HepG2 (cell line): ENCODE results near the gene CALU. TPM values are rescaled to one million over a fixed set of nuclear protein-coding genes. Genes with fewer than 3 reads are reported as not detected.

Experiments
- ATAC-seq: fragments of 200-7000 bp; cut with Tn5 transposase; 3 replicates; pipeline ENCODE4 v1.9.1; 2020; ENCODE audit warnings: mild to moderate bottlenecking, moderate library complexity
- BruUV-seq: library from RNA; stranded (reverse); fragments of 400-500 nt; replicated peaks from 2 replicates; lab custom pipeline; 2021; lab: Mats Ljungman, UMichigan
- CTCF ChIA-PET: fragments of 300-600 bp; formaldehyde crosslinking; extraction: SDS; loops from one replicate; lab custom pipeline; 2021; ENCODE audit warnings: low total read pairs, inconsistent platforms, low intra/inter-chr PET ratio; lab: Yijun Ruan, JAX
- POLR2A ChIA-PET: fragments of 350-600 bp; sonication (Branson Sonifier 250); formaldehyde crosslinking; loops from one replicate; lab custom pipeline; 2020; ENCODE audit warnings: antibody characterized with exemption, inconsistent platforms; lab: Yijun Ruan, JAX
- DNase-seq: peaks from one replicate; pipeline ENCODE4 v3.0.0-alpha.2; 2015; ENCODE audit warnings: low spot score
- FAIRE-seq: peaks from 3 replicates; lab custom pipeline; 2011; peaks lifted over from hg19 to GRCh38; lab: Jason Lieb, UNC
- H2AFZ ChIP-seq: one replicate; pipeline ENCODE4 v1.6.1; 2011; ENCODE audit warnings: low read length, inconsistent platforms
- H3K27ac ChIP-seq: fragments of 300-600 bp; 3 replicates; pipeline ENCODE4 v1.8.0; 2011; ENCODE audit warnings: mixed run types, mild to moderate bottlenecking, mixed read lengths, low read length, inconsistent platforms; ENCODE audit not compliant: insufficient read depth; ENCODE audit errors: extremely low read length
- H3K27me3 ChIP-seq, 2 experiments: fragments of 200-600 bp in 1 of 2; 2 replicates in 1 of 2; 3 replicates in 1 of 2; pipeline versions ENCODE4 v1.6.0 to v1.8.0; 2011; ENCODE audit warnings: low read length in 2 of 2, mild to moderate bottlenecking in 2 of 2, moderate library complexity in 2 of 2, inconsistent platforms in 1 of 2; ENCODE audit not compliant: insufficient read depth in 2 of 2, control insufficient read depth in 1 of 2
- H3K36me3 ChIP-seq, 2 experiments: fragments of 200-600 bp in 1 of 2; replicated peaks in 1 of 2; 2 replicates in 1 of 2; 3 replicates in 1 of 2; pipeline versions ENCODE4 v1.5.1 to v1.8.0; 2011; ENCODE audit warnings: low read length in 2 of 2, inconsistent platforms in 1 of 2; ENCODE audit not compliant: insufficient read depth in 2 of 2, control insufficient read depth in 1 of 2
- H3K4me1 ChIP-seq: 2 replicates; pipeline ENCODE4 v1.5.1; 2012; ENCODE audit warnings: low read length, inconsistent platforms; ENCODE audit not compliant: insufficient read depth
- H3K4me2 ChIP-seq: 2 replicates; pipeline ENCODE4 v1.6.0; 2011; ENCODE audit warnings: low read depth, low read length, inconsistent platforms
- H3K4me3 ChIP-seq, 3 experiments: fragments of 200-600 bp in 1 of 3; sonication (generic), shearing (Covaris generic) in 1 of 3; replicated peaks in 1 of 3; 2 replicates each; pipeline ENCODE4 v1.5.1; 2011 to 2016; ENCODE audit warnings: low read length in 3 of 3, inconsistent platforms in 2 of 3, low read depth in 2 of 3, mild to moderate bottlenecking in 2 of 3, control low read depth in 1 of 3, mixed read lengths in 1 of 3; ENCODE audit not compliant: insufficient read depth in 1 of 3
- H3K79me2 ChIP-seq: one replicate; pipeline ENCODE4 v1.6.1; 2011; ENCODE audit warnings: low read length, inconsistent platforms; ENCODE audit not compliant: insufficient read depth
- H3K9ac ChIP-seq: 2 replicates; pipeline ENCODE4 v1.6.0; 2011; ENCODE audit warnings: mild to moderate bottlenecking, low read depth, low read length, inconsistent platforms; ENCODE audit not compliant: insufficient read depth
- H3K9me3 ChIP-seq: 2 replicates; pipeline ENCODE4 v1.5.1; 2012; ENCODE audit warnings: mild to moderate bottlenecking, low read length
- H4K20me1 ChIP-seq: 2 replicates; pipeline ENCODE4 v1.6.0; 2011; ENCODE audit warnings: inconsistent platforms, mild to moderate bottlenecking, low read length, moderate library complexity; ENCODE audit not compliant: insufficient read depth
- FOXC1 ChIP-seq: sonication (generic); formaldehyde crosslinking; IDR thresholded peaks from 2 replicates; pipeline ENCODE4 v1.8.0; 2022; ENCODE audit warnings: mild to moderate bottlenecking, missing genetic modification reagents, borderline replicate concordance
- GZF1 ChIP-seq: sonication (generic); formaldehyde crosslinking; IDR thresholded peaks from 2 replicates; pipeline ENCODE4 v1.5.1; 2020; ENCODE audit warnings: mild to moderate bottlenecking, missing genetic modification reagents
- MYC ChIP-seq: sonication (generic); formaldehyde crosslinking; IDR thresholded peaks from 2 replicates; pipeline ENCODE4 v1.9.0; 2021; ENCODE audit warnings: missing genetic modification reagents, borderline replicate concordance
- SP4 ChIP-seq: sonication (generic); formaldehyde crosslinking; IDR thresholded peaks from 2 replicates; pipeline ENCODE4 v1.8.1; 2023; ENCODE audit warnings: mild to moderate bottlenecking, missing genetic modification reagents
- SRY ChIP-seq: sonication (generic); formaldehyde crosslinking; IDR thresholded peaks from 2 replicates; pipeline ENCODE4 v1.8.0; 2022; ENCODE audit warnings: mild to moderate bottlenecking, missing genetic modification reagents
- ZNF124 ChIP-seq: sonication (generic); formaldehyde crosslinking; IDR thresholded peaks from 2 replicates; pipeline ENCODE4 v1.4.0; 2020; ENCODE audit warnings: missing genetic modification reagents
- WGBS: methylation state at CpG from one replicate; pipeline ENCODE4 v1.1.6; 2017; ENCODE audit warnings: low lambda C conversion rate; 5-methylcytosine and 5-hydroxymethylcytosine counted together
- in situ Hi-C: cut with HindIII; loops from 2 replicates; pipeline ENCODE4 v1.10.0; 2017; ENCODE audit warnings: low pct_unique_long_range_greater_than_20kb; ENCODE audit not compliant: extremely low pct_ligation_motif_present
- intact Hi-C: fragments of 100-400 bp; cut with micrococcal nuclease; formaldehyde crosslinking; loops from one replicate; pipeline ENCODE4 v1.10.0; 2022; ENCODE audit not compliant: unreplicated experiment
- polyA plus RNA-seq, 8 experiments: library from polyadenylated mRNA; depleted of rRNA in 3 of 8; stranded (reverse) in 7 of 8; unstranded in 1 of 8; fragments of >200 nt; fragmentation: Illumina TruSeq in 4 of 8; extraction: Trizol in 4 of 8; gene quantifications; 2 replicates each; pipeline versions ENCODE4 v1.2.1 to v1.2.3, GENCODE V29; 2011 to 2016; ENCODE audit warnings: low read depth in 4 of 8, missing spikeins in 1 of 8, mixed read lengths in 1 of 8; ENCODE audit not compliant: insufficient read depth in 1 of 8
- total RNA-seq, 5 experiments: library from RNA; depleted of rRNA; stranded (reverse); fragments of >200 nt; fragmentation: Illumina TruSeq; extraction: Trizol; gene quantifications; 2 replicates each; pipeline ENCODE4 v1.2.3, GENCODE V29; 2016; ENCODE audit warnings: low read depth in 1 of 5
- TF ChIP-seq, protein P1 (sequence below): sonication (generic); formaldehyde crosslinking; IDR thresholded peaks from 2 replicates; pipeline ENCODE4 v1.5.1; 2020; ENCODE audit warnings: missing genetic modification reagents, mild to moderate bottlenecking, borderline replicate concordance

Gene CALU
- total and polyA plus RNA-seq, 2 of the 13 experiments (the other 11 are each of a cell fraction or from before 2014, with no cell fraction given) = 198 to 252 TPM

DNA sequence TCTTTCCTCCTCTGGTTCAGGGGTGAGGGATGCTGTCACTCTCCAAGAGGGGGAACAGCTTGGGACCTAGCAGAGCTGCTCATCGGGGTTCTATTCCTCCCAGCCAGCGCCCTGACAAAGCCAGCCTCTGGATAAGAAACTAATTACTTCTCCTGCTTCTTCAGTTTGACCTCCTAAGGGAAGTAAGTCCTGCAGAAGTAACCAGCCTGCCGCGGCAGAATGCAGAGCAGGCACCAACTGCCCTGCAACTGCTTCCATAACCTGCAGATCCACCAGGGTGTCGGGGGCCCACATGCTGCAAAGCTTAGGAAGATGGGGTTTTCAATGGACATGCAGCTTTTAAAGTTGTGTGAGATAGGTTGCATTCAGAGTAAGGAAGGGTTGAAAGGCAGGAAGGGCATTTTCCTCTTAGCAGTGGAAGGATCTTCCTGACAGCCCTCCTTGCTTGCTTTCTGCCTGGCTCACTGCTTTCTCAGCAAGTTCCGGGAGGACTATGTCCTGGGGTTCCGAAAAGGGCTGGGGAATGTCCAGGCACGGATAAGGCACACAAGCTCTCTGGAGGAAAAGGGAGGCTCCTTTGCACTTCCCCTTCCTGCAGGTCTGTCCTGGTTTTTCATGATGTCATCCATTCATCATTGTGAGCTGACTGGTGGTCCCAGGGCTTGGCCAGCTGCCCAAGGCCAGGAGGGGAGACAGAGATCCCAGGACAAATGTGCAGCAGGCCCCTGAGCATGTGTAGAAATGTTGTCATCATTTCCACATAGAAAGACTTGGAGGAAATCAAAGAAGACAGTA is 24.3 kb upstream of the CALU start:
- H2AFZ ChIP-seq = no peak overlapping the region
- CTCF ChIA-PET = no interaction called here
- FAIRE-seq = no peak

More for the DNA sequence above, 24.3 kb upstream of the CALU start:
- no peak overlapping the region for H3K9ac ChIP-seq
- no peaks in the 10 kb centered on the region for H3K36me3 ChIP-seq
- H3K27me3 ChIP-seq = peaks cover 0 to 11% of the 10 kb centered on the region in 2 experiments; a peak in 2 of 5 replicates
- H3K9me3 ChIP-seq = no peaks in the 10 kb centered on the region
- POLR2A ChIA-PET = interaction anchor here (1.2 kb wide), 1 partner anchor 169 kb away, joined by 3 read pairs; no protein-coding TSS in a partner anchor
- no peaks in the 10 kb centered on the region for H3K79me2 ChIP-seq
- H4K20me1 ChIP-seq = no peaks in the 10 kb centered on the region
- intact Hi-C loops (no loop called here), in situ Hi-C loops (no loop called here)
- DNase-seq = no peak
- BruUV-seq = no TSS peak
- ATAC-seq = no peak
- TF ChIP-seq, protein P1, sequence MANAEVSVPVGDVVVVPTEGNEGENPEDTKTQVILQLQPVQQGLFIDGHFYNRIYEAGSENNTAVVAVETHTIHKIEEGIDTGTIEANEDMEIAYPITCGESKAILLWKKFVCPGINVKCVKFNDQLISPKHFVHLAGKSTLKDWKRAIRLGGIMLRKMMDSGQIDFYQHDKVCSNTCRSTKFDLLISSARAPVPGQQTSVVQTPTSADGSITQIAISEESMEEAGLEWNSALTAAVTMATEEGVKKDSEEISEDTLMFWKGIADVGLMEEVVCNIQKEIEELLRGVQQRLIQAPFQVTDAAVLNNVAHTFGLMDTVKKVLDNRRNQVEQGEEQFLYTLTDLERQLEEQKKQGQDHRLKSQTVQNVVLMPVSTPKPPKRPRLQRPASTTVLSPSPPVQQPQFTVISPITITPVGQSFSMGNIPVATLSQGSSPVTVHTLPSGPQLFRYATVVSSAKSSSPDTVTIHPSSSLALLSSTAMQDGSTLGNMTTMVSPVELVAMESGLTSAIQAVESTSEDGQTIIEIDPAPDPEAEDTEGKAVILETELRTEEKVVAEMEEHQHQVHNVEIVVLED (CRISPR knock-in tag) = no peak
- no peak for TF ChIP-seq FOXC1 (CRISPR knock-in tag)
- no peak for TF ChIP-seq SP4 (CRISPR knock-in tag)
- TF ChIP-seq SRY = no peak
- no peak for TF ChIP-seq ZNF124 (CRISPR knock-in tag)
- no peak for TF ChIP-seq MYC (CRISPR knock-in tag)
- no peak for TF ChIP-seq GZF1
- no peaks in the 10 kb centered on the region for H3K4me1 ChIP-seq
- no peak overlapping the region for H3K4me2 ChIP-seq
- no peak overlapping the region for H3K27ac ChIP-seq
- 67% methylated on average over 3 of the region's 8 CpGs for WGBS
- H3K4me3 ChIP-seq = no peak overlapping the region
